ENCODE results near the gene DNAJB5.

The DNAJB5 gene

DNA sequence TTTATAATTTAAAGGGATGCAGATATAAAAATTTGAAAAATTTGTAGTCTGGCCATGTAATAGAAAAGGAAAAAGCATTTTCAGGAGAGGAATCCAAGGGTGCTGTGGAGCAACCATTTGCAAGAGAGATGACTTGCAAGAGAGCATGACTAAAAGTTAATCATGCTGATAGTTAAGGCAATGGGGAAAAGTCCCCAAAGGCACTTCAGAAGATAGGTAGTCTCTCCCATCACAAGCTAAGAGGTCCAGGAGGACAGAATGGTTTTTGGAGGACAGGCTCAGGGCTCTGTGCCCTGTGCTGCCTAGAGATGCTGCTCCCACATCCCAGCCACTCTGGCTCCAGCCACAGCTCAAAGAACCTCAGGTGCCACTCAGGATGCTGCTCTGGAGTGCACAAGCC, 38.8 kb downstream of the DNAJB5 start:
- in situ Hi-C loops (cut with MboI; ENCODE audit: low sequenced_read_pairs, unreplicated experiment): no loop called here
- DNase-seq (ENCODE audit: low spot score): no peak
- TF ChIP-seq, protein P1, sequence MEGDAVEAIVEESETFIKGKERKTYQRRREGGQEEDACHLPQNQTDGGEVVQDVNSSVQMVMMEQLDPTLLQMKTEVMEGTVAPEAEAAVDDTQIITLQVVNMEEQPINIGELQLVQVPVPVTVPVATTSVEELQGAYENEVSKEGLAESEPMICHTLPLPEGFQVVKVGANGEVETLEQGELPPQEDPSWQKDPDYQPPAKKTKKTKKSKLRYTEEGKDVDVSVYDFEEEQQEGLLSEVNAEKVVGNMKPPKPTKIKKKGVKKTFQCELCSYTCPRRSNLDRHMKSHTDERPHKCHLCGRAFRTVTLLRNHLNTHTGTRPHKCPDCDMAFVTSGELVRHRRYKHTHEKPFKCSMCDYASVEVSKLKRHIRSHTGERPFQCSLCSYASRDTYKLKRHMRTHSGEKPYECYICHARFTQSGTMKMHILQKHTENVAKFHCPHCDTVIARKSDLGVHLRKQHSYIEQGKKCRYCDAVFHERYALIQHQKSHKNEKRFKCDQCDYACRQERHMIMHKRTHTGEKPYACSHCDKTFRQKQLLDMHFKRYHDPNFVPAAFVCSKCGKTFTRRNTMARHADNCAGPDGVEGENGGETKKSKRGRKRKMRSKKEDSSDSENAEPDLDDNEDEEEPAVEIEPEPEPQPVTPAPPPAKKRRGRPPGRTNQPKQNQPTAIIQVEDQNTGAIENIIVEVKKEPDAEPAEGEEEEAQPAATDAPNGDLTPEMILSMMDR (IDR thresholded peaks at IDR 0.05; ENCODE audit: borderline replicate concordance, control extremely low read depth, extremely low read depth, insufficient read depth, missing control alignments): no peak

DNA sequence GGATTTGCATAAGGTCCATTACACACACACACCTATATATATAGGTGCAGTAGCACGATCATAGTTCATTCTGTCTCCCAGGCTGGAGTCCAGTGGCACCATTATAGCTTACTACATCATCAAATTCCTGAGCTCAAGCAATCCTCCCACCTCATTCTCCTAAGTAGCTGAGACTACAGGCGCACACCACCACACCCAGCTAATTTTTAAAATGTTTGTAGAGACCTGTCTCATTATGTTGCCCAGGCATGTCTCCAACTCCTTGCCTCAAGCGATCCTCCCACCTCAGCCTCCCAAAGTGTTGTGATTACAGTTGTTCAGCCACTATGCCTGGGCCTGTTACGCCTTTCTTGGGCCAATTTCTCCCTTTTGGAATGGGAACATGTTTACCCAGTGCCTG, 39.7 kb downstream of the DNAJB5 start:
- TF ChIP-seq, protein P1 (IDR thresholded peaks at IDR 0.05; ENCODE audit: borderline replicate concordance, control extremely low read depth, extremely low read depth, insufficient read depth, missing control alignments): no peak
- in situ Hi-C loops (cut with MboI; ENCODE audit: low sequenced_read_pairs, unreplicated experiment): no loop called here
- DNase-seq (ENCODE audit: low spot score): no peak

DNA sequence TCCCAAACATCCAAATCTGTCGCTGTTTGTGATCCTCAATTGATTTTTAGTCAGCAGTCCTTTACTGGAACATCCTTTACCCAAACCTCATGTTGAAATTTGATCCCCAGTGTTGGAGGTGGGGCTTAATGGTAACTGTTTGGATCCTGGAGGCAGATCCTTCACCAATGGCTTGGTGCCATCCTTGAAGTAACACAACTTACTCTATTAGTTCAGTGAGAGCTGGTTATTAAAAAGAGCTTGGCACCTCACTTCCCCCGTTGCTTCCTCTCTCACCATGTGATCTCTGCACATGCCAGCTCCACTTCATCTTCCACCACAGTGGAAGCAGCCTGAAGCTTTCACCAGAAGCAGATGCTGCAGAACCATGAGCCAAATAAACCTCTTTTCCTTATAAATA, 40.3 kb downstream of the DNAJB5 start:
- in situ Hi-C loops (cut with MboI; ENCODE audit: low sequenced_read_pairs, unreplicated experiment): no loop called here
- no peak for DNase-seq (ENCODE audit: low spot score)

DNA sequence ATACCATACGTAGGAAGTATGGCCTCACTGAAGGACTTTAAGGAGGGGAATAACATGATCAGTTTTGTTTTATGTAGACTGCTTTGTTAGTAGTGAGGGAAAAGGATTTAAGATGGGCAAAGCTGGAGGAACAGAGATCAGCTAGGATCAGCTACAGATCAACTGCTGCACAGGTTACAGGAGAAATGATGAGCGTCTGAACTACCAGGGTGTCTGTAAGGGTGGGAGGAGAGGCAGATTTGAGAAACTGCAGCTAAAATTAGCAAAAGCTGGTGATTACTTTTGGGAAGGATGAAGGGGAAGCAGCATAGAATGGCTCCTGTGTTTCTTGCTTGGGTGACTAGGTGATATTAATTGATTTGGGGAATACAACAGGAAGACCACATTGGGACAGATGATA, 43.6 kb downstream of the DNAJB5 start:
- in situ Hi-C loops (cut with MboI; ENCODE audit: low sequenced_read_pairs, unreplicated experiment): no loop called here
- DNase-seq (ENCODE audit: low spot score): no peak
- TF ChIP-seq, protein P1 (IDR thresholded peaks at IDR 0.05; ENCODE audit: borderline replicate concordance, control extremely low read depth, extremely low read depth, insufficient read depth, missing control alignments): no peak

More for the DNA sequence above, 40.3 kb downstream of the DNAJB5 start:
- TF ChIP-seq, protein P1 (IDR thresholded peaks at IDR 0.05; ENCODE audit: borderline replicate concordance, control extremely low read depth, extremely low read depth, insufficient read depth, missing control alignments): no peak

DNA sequence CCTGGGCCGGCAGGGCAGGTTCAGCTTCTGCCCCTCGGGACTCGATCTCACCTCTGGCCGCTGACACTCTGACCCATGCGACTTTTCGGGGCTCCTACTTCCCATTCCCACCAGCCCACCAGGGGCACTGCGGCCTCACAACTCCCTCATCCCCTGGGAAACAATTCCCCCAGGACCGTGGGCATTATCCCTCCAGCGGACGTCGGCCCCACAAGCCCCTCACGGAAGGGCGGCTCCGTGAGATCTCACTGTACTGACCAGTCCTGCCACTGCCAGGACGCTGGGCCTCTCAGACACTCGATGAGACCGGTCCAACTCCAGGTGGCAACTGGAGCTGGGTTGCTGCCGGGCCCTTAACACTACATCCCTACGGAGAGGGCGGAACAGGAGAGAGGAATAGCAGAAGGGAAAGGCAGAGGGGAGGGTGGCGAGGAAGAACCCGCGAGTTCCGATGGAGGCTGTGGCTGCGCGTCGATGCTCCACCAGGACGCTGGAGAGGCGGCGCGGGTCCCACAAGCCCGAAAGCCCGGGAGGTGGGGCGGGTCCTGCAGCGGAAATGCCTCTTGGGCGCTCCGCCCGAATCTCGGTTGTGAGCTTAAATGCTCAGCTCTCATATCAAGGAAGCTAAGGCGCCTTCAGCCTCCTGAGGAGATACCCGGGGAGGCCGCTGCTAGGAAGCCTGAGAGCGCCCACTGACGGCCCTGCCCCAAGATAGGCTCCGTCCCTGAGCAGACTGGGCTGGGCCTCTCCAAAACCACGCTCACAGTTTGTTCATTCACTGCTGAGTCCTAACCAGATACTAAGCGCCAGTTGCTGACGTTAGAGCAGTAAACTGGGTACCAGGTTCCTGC, 46.5 kb downstream of the DNAJB5 start:
- in situ Hi-C loops (cut with MboI; ENCODE audit: low sequenced_read_pairs, unreplicated experiment): no loop called here
- TF ChIP-seq, protein P1 (IDR thresholded peaks at IDR 0.05; ENCODE audit: borderline replicate concordance, control extremely low read depth, extremely low read depth, insufficient read depth, missing control alignments): no peak
- no peak for DNase-seq (ENCODE audit: low spot score)

DNA sequence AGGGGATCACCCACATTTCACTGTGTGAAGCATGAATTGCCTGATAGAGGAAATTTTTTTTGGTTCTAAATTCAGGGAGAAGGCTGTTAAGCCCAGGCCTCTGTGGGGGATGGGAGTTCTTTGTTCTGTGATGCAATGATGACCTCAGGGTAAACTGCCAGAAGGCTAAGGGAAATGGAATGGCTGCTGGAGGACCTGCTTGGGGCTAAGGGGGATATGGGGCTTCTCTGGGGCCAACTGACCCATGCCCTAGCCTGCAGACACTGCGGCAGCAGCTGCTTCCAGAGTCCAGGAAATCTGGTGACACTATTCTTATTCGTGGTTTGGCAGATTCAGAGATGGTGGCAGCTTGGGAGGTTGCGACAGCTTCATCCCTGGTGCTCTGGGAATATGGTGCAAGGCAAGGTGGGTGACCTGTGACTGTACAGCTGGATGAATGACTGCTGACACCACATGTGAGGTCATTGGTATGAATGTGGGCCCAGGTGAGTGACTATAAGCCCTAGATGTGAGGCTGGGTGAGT, 52.6 kb downstream of the DNAJB5 start:
- in situ Hi-C loops (cut with MboI; ENCODE audit: low sequenced_read_pairs, unreplicated experiment): loop anchor here (10.0 kb wide), 1 partner anchor 137 kb away; no protein-coding TSS in a partner anchor
- TF ChIP-seq, protein P1 (IDR thresholded peaks at IDR 0.05; ENCODE audit: borderline replicate concordance, control extremely low read depth, extremely low read depth, insufficient read depth, missing control alignments): no peak
- no peak for DNase-seq (ENCODE audit: low spot score)
